ENCODE data around the gene PACRGL. TPM values are rescaled to one million over a fixed set of nuclear protein-coding genes. Genes with fewer than 3 reads are reported as not detected.

Gene PACRGL
- 17.0 and 21.8 TPM in 2 replicates for total RNA-seq

GRCh38 chr4:20700007-20700761 lies at the start of gene PACRGL:
Gene PACRGL (plus strand): TSS chr4:20700458. CDS start chr4:20704482, 4,024 bp downstream.

All from vein endothelial cell (primary cell).